GM21619 (cell line): ENCODE measurements around the gene DDX11.
A peak's percentile ranks its signal among the peaks of the same experiment; 100 is the strongest.
"Not testable (repeated sequence)": the region's sequence is repeated elsewhere in the genome, so short reads cannot be mapped to it uniquely, and the experiment has no call there.

Source experiments
- ATAC-seq: cut with Tn5 transposase; IDR thresholded peaks from one replicate; pipeline ENCODE4 v1.9.1; 2021; ENCODE audit not compliant: unreplicated experiment

DDX11 gene

DNA sequence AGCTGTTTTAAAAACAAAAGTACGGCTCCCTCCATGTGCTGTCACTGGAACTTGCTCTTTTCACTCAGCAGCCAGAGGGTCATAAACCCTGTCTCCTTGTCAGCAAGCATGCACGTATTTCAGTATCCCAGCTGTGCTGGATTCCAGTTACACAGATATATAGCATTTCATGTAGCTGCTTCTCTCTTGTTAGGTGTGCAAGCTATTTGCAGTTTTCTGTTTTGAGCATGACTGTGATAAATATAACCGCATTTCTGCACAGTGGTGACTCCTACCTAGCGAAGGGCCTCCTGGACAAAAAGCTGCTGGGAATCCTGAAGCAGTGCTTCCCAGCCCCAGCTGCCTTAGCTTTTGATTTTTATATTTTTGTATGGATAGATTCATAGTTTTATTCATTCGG, 24.7 kb downstream of the DDX11 start:
- not testable (repeated sequence) for ATAC-seq

DNA sequence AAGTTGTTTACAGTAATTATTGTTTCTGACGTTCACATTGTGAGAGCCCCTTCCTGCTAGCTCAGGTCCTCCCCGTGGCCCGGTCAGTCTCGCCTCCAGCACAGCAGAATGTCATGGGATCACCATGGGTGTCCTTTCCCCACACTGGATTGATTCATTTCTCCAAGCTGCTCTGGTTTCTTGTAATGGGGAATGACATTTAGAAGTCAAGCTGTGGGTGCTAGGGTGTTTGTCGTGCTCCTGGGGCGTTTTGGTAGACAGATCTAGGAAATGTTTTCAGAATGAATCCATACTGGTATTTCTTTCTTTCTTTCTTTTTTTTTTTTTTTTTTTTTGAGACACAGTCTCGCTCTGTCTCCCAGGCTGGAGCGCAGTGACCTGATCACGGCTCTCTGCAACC, 25.1 kb downstream of the DDX11 start:
- not testable (repeated sequence) for ATAC-seq

DNA sequence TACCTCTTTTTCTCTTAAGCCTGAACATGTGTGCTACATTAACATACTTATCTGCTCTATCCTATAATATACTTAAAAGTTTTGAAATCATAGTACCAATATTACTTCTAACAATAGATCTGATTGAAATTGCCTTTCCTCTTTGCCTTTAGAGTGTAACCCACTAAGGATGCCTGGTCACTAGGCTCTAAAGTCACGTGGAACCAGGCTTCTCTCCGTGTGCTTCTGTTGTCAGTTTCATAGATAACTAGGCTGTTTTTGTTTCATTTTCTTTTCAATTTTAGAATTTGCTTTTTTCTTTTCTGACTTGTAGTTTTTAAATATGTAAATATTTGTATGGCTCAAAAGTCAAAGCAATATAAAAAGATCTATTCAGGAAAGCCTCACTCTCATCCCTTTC, 25.8 kb downstream of the DDX11 start:
- ATAC-seq: not testable (repeated sequence)

DNA sequence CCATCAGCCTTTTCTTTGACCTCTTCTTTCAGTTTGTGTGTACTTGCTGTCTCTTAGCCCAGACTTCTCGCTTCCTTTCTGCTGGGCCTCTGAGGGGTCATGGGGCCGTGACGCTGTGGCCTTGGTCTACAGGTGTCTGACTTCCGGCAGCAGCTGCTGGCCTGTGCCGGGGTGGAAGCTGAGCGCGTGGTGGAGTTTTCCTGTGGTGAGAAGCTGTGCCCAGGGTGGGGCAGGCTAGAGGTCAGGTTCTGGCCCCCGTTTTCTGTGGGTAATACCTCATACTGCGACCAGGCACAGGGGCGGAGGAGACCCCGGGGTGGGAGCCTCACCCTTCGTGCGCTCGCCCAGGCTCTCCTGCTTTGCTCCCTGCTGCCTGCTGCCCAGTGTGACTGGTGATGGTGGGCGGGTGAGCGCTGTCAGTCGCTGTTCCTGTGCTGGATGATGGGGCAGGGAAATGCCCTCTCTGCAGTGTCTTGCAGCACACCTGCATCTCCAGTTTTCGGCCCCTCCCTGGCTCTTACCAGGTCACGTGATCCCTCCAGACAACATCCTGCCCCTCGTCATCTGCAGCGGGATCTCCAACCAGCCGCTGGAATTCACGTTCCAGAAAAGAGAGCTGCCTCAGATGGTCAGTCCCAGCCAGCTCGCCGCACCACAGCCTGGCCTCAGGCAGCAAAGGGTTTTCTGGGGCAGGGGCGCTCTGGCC, 27.0 kb downstream of the DDX11 start:
- ATAC-seq: peak; percentile 90

DNA sequence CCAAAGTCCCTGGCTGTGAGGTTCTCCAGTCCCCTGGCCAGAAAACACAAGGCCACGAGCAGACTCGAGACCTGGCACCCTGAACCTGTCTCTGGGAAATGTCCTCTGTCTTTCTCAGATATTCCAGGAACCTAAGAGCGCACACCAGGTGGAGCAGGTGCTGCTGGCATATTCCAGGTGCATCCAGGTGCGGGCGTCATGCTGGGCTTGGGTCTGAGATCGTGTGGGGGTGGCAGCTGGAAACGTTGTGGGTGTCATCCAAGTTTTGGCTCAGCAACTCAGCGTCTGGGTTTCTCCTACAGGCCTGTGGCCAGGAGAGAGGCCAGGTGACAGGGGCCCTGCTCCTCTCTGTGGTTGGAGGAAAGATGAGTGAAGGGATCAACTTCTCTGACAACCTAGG, 28.5 kb downstream of the DDX11 start:
- not testable (repeated sequence) for ATAC-seq

DNA sequence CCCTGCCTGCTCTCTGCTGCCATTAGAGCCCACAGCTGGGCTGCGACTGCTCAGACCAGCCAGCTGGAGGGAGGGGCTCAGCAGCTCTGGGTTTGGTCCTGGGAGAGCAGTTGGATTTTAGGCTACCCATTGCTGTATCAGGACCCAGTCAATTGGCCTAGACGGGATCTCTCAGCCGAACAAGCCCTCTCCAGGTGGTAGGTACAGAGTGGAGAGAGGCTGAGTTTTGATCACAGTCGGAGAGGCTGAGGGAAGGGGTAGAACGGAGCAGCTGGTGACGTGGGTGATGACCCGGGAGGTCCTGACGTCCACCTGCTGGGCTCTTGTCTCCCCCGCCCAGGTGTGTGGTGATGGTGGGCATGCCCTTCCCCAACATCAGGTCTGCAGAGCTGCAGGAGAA, 28.9 kb downstream of the DDX11 start:
- ATAC-seq: not testable (repeated sequence)

DNA sequence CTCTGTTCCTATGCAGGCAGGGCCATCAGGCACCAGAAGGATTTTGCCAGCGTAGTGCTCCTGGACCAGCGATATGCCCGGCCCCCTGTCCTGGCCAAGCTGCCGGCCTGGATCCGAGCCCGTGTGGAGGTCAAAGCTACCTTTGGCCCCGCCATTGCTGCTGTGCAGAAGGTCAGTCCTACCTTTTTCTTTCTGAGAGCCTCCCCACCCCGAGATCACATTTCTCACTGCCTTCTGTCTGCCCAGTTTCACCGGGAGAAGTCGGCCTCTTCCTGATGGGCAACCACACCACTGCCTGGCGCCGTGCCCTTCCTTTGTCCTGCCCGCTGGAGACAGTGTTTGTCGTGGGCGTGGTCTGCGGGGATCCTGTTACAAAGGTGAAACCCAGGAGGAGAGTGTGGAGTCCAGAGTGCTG, 29.9 kb downstream of the DDX11 start:
- ATAC-seq: not testable (repeated sequence)

DNA sequence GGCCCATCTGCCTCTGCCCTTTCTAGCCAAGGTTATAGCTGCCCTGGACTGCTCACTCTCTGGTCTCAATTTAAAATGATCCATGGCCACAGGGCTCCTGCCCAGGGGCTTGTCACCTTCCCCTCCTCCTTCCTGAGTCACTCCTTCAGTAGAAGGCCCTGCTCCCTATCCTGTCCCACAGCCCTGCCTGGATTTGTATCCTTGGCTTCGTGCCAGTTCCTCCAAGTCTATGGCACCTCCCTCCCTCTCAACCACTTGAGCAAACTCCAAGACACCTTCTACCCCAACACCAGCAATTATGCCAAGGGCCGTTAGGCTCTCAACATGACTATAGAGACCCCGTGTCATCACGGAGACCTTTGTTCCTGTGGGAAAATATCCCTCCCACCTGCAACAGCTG, 30.6 kb downstream of the DDX11 start:
- ATAC-seq: not testable (repeated sequence)

DNA sequence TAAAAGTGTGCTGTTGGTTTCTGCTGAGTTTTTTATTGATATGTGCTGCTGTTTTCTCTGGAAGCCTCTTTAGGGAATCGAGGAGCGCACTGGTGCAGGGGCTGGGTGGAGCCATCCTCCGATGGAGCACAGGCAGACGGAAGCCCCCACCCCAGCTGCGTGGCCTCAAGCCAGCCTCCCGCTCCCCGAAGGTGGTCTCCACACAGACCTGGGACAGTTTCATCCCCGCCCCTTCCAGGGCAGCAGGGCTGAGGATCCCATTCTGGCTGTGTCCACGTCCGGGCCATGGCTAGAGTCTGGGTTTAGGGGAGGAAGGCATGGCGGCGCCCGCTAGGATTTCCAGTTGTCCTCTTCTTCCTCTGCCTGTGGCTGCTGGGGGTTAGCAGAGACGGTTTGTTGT, 31.1 kb downstream of the DDX11 start:
- not testable (repeated sequence) for ATAC-seq

DNA sequence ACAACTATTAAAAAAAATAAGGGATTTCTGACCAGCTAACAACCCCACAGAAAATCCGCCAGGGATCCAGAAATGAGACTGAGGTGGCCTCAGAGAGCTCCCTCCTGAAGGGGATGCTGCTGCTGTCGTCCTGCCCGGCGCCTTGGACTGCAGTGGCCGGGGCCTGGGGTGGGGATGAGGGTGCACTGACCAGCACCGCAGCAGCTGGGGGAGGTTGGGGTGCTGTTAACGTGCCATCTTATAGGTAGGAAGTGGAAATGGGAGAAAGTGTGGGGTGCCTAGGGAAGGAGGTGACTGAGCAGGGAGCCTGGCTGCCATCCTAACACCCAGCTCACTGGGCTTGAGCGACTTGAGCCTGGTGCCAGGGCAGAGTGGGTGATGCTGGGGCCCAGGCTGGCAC, 32.0 kb downstream of the DDX11 start:
- ATAC-seq: no peak

DNA sequence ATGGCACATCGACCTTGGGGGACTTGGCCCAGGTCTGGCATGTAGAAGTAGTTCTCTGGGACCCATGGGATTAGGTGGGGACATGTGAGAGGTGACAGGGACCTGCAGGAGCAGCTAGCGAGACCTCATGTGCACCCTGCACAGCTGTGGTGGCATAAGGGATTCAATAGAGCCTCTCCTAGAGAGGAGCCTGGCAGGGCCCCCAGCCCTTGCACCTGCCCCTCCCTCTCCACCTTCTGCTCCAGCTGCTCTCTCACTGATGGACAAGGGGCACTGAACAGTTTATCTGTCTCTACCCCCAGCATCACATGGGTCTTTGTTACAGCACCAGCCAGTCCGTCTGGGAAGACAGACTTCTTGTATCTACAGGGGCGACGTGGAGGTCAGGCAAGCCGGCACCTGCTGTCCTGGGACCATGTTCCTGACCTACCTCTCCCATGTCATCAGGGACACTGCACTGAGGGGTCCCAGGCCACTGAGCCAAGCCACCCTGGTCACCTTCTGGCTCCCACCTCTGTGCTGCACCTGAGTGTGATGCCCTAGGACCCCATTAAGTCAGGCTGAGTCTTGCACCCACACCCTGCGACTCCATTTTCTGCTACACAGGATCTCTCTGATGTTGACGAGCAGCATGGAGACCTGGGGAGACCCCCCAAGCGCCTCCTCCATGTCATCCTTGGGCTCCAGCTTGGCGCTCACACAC, 32.6 kb downstream of the DDX11 start:
- ATAC-seq: no peak

DNA sequence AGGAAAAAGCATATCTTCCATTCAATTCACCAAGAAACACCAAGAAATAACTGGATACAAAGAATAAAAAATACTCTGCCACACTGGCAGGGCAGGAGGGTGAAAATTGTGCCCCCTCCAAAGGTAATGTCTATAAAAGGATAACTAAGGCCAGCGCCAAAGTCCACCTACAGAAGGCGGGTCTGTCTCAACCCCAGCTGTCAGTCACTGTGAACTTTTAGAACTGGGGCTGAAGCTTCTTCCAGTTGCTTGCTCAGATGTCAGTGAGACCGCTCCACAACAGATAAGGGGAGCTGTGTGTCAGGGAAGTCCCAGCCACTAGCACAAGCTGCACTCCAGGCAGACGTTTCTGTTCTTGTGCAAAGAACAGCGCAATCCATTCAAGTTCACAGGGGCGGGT, 36.1 kb downstream of the DDX11 start:
- ATAC-seq: not testable (repeated sequence)

DNA sequence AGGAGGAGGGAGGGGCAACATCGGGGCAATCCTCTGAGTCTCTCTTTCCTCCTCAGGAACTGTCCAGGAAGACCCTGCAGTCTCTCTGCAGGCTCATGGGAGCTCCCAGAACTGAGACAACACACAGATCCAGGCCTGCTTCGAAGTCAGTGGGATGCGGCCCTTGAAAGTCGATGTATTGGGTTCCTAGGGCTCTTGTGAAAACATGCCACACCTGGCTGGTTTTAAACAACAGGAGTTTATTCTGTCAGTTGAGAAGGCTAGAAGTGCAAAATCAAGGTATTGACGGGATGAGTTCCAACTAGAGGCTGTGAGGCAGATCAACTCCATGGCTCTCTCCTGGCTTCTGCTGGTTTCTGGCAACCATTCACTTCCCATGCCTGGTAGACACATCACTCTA, 36.6 kb downstream of the DDX11 start:
- not testable (repeated sequence) for ATAC-seq

DNA sequence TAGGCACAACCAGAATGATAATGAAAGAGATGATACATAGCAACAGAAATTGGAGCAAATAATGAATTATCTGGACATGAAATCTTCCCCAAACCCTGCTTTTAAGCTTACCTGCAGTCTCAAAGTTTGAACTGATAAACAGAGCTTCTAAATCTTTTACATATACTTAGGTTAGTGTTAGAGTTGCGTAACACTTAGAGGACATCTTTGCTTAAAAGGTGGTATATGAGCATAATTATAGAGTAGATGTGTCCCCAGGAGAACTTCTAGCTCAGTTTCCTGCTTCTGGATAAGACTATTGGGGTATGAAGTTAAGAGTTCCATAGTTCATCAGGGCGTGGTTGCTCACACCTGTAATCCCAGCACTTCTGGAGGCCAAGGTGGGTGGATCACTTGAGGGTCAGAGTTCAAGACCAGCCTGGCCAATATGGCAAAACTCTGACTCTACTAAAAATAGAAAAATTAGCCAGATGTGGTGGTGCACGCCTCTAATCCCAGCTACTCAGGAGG, 41.5 kb downstream of the DDX11 start:
- ATAC-seq: not testable (repeated sequence)

DNA sequence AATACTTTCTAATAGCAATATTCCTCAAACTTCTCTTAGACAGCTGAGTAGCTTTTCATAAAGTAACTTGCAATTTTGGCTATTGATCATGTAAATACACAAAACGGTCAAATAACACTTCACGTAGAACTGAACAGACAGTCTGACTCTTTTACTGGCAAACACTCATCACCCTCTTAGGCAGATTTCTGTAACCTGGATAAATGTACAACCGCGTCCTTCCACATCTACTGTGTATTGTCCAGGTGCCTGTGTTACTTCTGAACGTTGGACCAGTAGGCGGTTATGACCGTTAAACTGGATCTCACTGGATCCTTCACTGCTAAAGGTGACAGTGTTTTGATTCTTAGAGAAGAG, 43.2 kb downstream of the DDX11 start:
- not testable (repeated sequence) for ATAC-seq

DNA sequence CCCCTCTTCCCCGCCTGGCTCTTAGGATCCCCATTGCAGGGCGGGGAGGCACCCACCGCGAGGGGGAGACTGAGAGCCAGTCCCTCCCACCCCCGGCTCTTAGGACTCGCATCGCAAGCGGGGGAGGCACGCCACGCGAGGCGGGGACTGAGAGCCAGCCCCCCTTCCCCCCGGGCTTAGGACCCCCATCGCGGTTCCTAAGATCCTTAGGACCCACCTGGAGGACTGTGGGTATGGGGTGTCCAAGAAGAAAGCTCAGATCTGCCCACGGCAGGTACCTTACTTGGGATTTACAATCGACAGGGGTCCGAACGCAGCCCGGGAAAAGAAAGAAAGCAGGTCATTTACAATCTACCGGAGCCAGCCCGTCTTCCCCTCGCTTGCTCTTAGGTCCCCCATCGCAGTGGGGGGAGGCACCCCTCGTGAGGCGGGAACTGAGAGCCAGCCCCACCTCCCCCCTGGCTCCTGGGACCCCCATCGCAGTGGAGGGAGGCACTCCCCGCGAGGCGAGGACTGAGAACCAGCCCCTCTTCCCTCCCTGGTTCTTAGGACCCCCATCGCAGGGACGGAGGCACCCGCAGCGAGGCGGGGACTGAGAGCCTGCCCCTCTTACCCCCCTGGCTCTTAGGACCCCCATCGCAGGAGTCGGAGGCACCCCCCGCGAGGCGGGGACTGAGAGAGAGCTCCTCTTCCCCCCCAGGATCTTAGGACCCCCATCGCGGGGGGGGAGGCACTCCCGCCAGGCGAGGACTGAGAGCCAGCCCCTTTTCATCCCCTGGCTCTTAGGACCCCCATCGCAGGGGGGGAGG, 43.7 kb downstream of the DDX11 start:
- no peak for ATAC-seq

DNA sequence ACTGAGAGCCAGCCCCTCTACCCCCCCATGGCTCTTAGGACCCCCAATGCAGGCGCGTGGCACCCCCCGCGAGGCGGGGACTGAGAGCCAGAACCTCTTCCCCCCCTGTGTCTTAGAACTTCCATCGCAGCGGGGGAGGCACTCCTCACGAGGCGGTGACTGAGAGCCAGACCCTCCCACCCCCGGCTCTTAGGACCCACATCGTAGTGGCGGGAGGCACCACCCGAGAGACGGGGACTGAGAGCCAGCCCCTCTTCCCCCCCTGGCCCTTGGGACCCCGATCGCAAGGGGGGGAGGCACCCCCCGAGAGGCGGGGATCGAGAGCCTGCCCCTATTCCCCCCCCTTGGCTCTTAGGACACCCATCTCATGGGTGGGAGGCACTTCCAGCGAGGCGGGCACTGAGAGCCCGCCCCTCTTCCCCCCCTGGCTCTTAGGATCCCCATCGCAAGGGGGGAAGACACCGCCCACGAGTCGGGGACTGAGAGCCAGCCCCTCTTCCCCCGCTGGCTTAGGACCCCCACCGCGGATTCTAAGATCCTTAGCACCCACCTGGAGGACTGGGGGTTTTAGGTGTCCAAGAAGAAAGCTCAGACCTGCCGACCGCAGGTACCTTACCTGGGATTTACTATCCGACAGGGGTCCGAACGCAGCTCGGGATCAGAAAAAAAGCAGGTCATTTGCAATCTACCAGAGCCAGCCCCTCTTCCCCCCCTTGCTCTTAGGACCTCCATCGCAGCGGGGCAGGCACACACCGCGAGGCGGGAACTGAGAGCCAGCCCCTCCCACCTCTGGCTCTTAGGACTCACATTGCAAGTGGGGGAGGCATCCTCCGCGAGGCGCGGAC, 44.9 kb downstream of the DDX11 start:
- peak; percentile 64 for ATAC-seq

DNA sequence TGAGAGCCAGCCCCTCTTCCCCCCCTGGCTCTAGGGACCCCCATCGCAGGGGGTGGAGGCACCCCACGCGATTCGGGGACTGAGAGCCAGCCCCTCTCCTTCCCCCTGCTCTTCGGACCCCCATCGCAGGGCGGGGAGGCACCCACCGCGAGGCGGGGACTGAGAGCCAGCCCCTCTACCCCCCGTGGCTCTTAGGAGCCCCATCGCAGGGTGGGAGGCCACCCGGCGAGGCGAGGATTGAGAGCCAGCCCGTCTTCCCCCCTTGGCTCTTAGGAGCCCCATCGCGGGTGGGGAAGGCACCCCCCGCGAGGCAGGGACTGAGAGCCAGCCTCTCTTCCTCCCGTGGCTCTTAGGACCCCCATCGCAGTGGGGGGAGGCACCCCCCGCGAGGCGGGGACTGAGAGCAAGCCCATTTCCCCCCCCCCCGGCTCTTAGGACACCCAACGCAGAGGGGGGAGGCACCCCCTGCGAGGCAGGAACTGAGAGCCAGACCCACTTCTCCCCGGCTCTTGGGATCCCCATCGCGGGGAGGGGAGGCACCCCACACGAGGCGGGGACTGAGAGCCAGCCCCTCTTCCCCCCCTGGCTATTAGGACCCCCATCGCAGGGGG, 45.6 kb downstream of the DDX11 start:
- no peak for ATAC-seq

DNA sequence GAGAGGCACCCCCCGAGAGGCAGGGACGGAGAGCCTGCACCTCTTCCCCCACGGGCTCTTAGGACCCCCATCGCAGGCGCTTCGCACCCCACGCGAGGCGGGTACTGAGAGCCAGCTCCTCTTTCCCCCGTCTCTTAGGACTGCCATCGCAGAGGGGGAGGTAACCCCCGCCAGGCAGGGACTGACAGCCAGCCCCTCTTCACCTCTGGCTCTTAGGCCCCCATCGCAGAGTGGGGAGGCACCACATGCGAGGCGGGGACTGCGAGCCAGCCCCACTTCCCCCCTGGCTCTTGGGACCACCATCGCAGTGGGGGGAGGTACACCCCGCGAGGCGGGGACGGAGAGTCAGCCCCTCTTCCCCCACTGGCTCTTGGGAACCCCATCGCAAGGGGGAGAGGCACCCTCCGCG, 46.1 kb downstream of the DDX11 start:
- ATAC-seq: no peak

DNA sequence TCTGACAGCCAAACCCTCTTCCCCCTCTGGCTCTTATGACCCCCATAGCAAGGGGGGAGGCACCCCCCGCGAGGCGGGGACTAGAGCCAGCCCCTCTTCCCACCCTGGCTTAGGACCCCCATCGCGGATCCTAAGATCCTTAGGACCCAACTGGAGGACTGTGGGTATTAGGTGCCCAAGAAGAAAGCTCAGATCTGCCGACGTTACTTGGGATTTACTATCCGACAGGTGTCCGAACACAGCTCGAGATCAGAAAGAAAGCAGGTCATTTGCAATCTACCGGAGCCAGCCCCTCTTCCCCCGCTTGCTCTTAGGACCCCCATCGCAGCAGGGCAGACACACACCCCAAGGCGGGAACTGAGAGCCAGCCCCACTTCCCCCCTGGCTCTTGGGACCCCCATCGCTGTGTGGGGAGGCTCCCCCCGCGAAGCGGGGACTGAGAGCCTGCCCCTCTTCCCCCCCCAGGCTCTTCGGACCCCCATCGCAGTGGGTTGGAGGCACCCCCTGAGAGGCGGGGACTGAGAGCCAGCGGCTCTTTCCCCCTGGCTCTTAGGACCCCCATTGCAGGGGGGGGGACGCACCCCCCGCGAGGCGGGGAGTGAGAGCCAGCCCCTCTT, 46.8 kb downstream of the DDX11 start:
- ATAC-seq: no peak
